ENCODE data around the gene SOX9. TPM values are rescaled to one million over a fixed set of nuclear protein-coding genes. Genes with fewer than 3 reads are reported as not detected.

Gene SOX9
- total and polyA plus RNA-seq, 7 donors, result 0.28 to 22.7 (median 5.0) TPM; not detected in 1

- TF ChIP-seq POLR2A (IDR thresholded peaks at IDR 0.05), result no peak
- TF ChIP-seq, protein P1, sequence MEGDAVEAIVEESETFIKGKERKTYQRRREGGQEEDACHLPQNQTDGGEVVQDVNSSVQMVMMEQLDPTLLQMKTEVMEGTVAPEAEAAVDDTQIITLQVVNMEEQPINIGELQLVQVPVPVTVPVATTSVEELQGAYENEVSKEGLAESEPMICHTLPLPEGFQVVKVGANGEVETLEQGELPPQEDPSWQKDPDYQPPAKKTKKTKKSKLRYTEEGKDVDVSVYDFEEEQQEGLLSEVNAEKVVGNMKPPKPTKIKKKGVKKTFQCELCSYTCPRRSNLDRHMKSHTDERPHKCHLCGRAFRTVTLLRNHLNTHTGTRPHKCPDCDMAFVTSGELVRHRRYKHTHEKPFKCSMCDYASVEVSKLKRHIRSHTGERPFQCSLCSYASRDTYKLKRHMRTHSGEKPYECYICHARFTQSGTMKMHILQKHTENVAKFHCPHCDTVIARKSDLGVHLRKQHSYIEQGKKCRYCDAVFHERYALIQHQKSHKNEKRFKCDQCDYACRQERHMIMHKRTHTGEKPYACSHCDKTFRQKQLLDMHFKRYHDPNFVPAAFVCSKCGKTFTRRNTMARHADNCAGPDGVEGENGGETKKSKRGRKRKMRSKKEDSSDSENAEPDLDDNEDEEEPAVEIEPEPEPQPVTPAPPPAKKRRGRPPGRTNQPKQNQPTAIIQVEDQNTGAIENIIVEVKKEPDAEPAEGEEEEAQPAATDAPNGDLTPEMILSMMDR (IDR thresholded peaks at IDR 0.05), result no peak
- TF ChIP-seq POLR2AphosphoS5 (IDR thresholded peaks at IDR 0.05), result no peak
- TF ChIP-seq EP300 (IDR thresholded peaks at IDR 0.05), result no peak
- Histone ChIP-seq H3K9me3 (no peaks in the 10 kb centered on the region), H3K27me3 (no peaks in the 10 kb centered on the region), H3K36me3 (no peaks in the 10 kb centered on the region), H3K27ac (no peak overlapping the region), H3K4me1 (peaks cover 0 to 14% (median 11%) of the 10 kb centered on the region in 4 donors), H3K4me3 (no peak overlapping the region)
- WGBS, 2 donors, result 61 to 81% methylated on average over 11 of the region's 11 CpGs
- intact Hi-C loops (cut with DNase I), result no loop called here
- no peak for DNase-seq
Measured at GRCh38 chr17:72150632-72151460, 30.0 kb downstream of the SOX9 start.

DNA sequence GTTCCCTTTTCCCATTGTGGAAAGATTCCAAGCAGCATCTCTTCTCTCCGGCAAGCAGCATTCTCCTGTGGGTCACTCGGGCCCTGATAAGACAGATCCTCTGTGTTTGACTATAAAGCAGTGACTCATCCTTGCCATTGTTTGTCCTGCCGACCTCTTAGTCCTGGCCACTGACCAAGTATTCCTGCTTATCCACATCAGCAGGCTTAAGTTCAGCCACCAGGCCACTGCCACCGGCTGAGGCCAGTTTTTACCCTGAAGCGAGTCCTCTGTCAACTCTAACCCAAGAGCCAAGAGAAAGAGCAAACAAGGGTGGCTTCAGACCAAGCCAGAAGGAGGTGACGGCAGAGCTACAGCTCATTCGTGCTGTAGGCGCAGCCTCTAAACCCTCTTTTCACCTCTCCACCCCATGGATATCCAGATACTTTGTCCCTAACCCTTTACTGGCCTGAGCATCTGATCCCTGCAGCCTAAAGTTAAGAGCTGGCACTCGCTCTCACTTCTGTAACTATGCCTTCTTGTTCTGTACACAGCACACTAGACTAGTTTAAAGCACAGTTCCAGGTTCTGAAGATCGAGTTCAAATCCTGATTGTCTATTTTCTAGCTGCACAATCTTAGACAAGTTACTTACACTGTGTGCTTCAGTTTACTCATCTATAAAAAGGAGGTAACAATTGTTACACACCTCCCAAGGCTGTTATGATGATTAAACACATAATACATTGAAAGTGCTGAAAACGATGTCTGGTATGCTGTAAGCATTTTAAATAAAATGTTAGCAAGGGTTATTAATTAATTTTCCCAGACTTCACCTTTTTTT lies 31.0 kb downstream of the SOX9 start:
- intact Hi-C loops (cut with DNase I), result no loop called here
- Histone ChIP-seq H3K27me3 (no peaks in the 10 kb centered on the region), H3K36me3 (no peaks in the 10 kb centered on the region), H3K4me1 (peaks cover 0 to 14% (median 11%) of the 10 kb centered on the region in 4 donors), H3K27ac (no peak overlapping the region), H3K9me3 (no peaks in the 10 kb centered on the region), H3K4me3 (no peak overlapping the region)
- no peak for DNase-seq
- TF ChIP-seq, protein P1 (IDR thresholded peaks at IDR 0.05), result no peak
- TF ChIP-seq POLR2AphosphoS5 (IDR thresholded peaks at IDR 0.05) (no peak), EP300 (IDR thresholded peaks at IDR 0.05) (no peak), POLR2A (IDR thresholded peaks at IDR 0.05) (no peak)
- 18 to 43% methylated on average over 11 of the region's 11 CpGs for WGBS, 2 donors

DNA sequence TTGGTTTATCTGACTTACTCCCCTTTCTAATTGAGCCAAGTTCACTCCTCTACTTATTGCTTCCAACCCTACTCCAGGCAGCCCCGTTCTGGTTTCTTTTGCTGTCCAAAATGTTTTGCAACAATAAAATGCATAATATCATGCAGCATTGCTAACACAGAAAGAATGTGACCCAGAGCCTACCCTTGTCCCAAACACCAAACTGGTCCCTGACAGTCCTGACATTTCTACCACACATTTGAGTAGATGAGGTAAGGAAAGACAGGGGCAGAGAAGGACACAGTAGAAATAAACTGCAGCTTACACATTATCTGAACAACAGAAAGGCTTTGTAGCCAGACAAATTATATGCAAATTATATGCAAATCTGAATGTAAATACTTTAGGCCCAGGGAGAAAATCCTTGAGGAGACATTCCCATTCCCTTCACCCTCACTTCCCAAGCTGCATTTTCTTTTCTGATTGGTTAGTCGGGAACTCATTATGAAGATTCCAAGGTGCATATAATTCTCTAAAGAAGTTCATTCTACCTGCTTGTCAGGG lies 31.6 kb downstream of the SOX9 start:
- Histone ChIP-seq H3K4me3 (no peak overlapping the region), H3K36me3 (no peaks in the 10 kb centered on the region), H3K27ac (no peak overlapping the region), H3K4me1 (peaks cover 0 to 14% (median 11%) of the 10 kb centered on the region in 4 donors), H3K27me3 (no peaks in the 10 kb centered on the region), H3K9me3 (no peaks in the 10 kb centered on the region)
- no peak for TF ChIP-seq POLR2A (IDR thresholded peaks at IDR 0.05)
- TF ChIP-seq, protein P1 (IDR thresholded peaks at IDR 0.05), result no peak
- TF ChIP-seq POLR2AphosphoS5 (IDR thresholded peaks at IDR 0.05), result no peak
- no peak for TF ChIP-seq EP300 (IDR thresholded peaks at IDR 0.05)
- WGBS, 2 donors, result 65 to 77% methylated on average over 2 of the region's 2 CpGs
- intact Hi-C loops (cut with DNase I), result no loop called here
- no peak for DNase-seq

DNA sequence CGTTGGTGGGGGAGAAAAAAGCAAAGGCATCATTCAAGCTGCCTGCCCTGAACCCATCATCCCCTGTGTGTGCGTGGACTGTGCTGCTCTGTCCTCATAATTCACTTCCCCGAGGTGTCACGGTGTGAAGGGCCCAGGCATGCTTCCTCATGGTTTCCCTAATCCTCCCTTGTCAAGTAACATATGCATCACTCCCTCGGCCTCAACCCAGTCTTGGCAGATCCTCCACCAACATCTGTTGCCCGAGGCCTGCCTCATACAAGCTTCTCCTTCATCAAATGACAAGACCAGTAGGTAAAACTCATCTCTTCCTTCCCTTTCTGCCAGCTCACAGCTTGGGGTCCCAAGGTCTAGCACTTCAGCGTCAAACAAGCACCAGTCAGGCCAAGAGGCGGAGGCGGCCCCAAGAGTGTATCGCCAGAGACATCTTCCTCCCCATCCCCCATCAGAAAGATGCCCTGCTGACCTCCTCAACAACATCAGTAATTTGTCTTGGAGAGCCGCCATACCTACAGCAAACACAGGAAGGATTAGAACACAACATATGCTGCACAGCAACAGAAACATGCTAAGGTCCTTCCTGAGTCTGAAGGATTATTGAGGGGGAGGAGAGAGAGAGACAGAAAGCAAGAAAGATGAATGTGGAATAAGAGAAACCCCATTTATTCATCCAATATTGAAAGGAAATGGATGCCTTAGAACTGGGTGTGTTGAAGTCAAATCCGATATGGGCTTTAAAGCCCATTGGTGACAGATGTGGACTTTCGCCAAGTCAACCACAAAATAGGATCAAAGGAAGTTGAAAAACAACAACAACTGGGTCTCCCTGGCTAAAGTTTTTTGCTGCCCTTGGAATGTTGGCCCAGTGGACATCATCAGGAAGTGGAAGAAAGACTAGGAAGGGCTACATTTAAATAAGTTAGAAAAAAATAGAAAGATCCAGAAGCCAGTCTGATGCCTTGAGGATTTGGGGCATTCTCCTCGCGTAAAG lies 38.4 kb downstream of the SOX9 start:
- TF ChIP-seq, protein P1 (IDR thresholded peaks at IDR 0.05), result no peak
- no peak for TF ChIP-seq POLR2A (IDR thresholded peaks at IDR 0.05)
- no peak for TF ChIP-seq EP300 (IDR thresholded peaks at IDR 0.05)
- no peak overlapping the region for H3K4me3 ChIP-seq
- H3K4me1 ChIP-seq, result no peaks in the 10 kb centered on the region
- intact Hi-C loops (cut with DNase I), result no loop called here
- H3K27me3 ChIP-seq, result no peaks in the 10 kb centered on the region
- H3K9me3 ChIP-seq, result no peaks in the 10 kb centered on the region
- no peak overlapping the region for H3K27ac ChIP-seq
- no peak for DNase-seq
- H3K36me3 ChIP-seq, result no peaks in the 10 kb centered on the region
- WGBS, 2 donors, result 69 to 80% methylated on average over 15 of the region's 15 CpGs

All from sigmoid colon (tissue), 7 donors.